ENCODE results near the gene SLC25A20. TPM values are rescaled to one million over a fixed set of nuclear protein-coding genes. Genes with fewer than 3 reads are reported as not detected.

The SLC25A20 gene
- polyA plus RNA-seq, 1 donor = 16.3 TPM

DNA sequence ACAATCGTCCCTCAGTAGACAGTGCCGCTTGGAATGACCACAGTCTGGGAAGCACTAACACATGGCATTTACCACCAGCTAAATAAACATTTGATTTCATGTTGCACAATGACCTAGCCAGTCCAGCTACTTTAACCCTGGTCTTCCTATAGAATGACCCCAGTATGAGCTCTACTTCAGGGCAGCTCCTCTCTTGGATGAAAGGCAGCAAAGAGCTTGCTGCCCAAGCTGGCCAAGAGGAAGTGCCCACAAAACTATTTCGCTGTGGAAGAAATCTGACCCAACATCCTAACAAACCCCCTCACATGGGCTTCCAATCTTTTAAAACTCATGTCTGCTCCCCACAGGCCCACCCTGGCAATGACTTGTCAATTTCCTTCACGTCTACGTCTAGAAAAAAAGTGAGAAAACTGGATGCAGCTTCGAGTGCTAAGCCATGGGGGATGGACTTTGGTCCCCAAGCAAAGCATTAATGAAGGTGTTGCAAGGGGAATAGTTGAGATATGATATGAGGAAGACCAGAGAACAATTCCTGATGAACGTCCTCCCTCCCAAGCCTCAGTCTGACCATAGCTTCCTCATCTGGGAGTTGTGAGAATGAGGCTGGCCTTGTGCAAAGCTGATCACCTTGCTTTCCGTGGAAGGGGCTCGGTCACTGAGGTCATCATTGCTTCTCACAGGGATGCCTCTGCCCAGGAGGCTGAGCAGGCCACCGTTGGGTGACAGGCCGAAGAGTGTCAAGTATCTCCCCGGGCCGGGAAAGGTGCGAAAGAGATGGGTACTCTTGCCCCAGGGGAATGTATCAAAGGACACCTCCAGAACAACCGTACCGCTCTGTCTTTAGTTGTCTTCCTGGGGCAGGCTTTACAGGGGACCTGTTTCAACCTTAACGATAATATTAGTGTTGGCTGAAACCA is 964 bp downstream of the SLC25A20 start:
- no peak for DNase-seq

DNA sequence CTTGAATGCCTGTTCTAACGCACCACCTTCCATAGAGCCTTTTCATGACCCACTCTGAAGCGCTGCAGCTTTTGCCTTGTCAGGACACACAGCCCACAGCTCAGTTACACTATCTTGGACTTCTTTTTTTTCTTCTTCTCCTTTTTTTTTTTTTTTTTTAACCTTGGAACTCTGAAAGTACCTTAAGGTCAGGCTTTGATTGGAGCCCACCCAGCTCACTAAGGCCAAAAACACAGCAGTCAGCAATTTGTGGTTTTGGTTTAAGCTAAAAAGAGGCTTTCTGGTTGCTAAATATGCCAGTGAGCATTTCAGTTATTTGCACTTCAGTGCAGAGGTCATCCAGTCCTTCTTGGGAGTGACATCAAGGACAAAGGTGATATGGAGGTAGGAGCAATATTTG is 1.7 kb downstream of the SLC25A20 start:
- DNase-seq = no peak

GRCh38 chr3:48894516-48894915 is 4.2 kb downstream of the SLC25A20 start:
- no peak for DNase-seq

DNA sequence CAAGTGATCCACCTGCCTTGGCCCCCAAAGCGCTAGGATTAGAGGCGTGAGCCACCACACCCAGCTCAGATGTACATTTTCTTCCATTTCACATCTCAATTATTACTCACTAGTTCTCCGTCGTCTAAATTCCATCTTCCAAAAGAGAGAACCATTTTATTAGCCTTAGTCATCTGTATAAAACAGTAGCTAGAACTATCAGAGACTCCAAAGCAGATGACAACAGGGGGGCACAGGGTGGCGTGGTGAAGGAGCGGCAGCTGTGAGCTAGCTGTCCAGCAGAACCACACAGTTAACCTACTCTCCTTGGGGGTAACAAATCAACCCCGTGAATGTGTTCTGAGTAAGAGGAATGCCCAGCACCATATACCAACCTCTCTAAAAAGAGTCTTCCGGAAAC is 7.1 kb downstream of the SLC25A20 start:
- no peak for DNase-seq

- no peak for DNase-seq
These were observed 12.9 kb downstream of the SLC25A20 start for GRCh38 chr3:48885753-48886152.

DNA sequence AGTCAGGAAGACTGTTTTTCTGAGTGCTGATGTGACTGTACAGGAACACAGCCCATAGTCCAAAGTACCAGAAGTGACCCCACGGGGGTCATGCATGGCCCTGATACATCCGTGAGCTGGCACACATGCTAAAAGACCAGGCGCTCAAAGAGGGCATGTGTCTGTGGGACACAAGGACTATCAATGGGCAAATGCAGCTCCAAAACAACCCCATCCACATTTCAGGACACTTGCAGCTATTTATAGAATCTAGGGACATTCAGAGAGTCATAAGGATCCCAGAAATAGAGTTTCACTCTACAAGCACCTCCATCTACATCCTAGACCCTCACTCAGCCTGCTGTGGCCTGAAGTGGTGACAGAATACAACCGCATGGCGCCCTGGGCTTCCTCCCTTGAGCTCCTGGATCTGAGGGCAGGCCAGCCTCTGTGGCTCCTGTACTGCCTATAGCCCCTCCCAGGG is 17.0 kb downstream of the SLC25A20 start:
- DNase-seq = no peak

DNA sequence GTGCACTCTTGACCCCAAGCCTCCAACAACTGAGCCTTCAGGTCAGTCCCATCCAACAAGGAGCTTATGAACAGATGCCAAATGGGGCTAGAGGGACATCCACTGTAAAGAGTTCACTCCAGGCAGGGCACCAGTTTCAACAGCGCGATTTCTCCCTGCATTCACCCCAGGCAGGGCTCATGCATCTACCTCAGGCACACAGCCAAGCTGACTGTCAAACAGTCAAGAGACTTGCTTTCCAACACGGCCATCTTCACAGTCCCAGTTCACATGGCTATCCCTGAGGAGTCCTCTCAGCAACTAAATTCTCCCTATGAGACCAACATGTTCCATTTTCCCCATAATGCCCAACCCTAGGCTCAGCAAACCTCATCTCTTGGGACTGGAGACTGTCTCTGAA is 17.7 kb downstream of the SLC25A20 start:
- no peak for DNase-seq

DNA sequence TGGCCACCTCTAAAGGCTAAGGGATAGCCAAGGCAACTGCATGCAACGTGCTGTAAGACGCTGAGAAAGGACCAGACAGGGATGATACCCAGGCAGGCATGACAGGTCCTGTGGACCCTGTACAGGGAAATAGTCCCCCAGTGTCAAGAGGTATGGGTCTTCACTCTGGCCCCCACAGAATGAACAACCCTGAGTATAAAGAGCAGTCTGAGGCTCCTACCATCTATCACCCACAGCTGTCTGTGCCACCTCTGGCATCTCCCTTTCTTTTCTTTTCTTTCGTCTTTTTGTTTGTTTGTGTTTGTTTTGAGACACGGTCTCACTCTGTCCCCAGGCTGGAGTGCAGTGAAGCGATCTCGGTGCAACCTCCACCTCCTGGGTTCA is 18.7 kb downstream of the SLC25A20 start:
- no peak for DNase-seq

DNA sequence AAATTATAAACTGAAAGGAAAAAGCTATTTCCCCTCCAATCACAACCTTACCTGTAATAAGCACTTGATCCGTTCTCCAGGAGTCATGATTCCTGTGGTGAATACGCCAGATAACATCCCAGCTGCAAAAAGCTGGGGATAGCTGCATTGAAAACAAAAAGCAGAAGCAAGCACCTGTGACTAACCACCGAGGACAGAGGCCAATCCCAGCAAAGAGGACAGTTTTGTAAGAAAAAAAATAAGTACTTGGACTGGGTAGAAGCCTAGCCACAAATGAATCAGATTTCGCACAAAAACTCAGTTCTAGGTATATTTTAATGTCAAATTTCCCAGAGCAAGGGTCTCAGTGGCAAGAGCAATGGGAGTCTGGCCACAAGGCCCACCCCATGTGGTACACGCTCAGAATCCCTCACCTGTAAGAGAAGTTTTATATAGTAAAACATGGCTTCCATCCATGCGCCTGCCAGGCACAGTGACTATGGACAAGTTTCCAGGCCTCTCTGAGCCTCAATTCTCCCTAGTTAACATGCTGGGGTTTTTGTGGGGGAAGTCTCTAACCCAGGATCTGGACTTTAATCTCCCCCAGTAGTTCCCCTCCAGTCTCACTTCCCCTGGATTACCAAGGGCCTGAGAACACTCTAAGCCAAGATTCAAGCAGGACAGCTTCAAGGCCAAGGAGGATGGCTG is 19.2 kb downstream of the SLC25A20 start:
- DNase-seq = no peak

GRCh38 chr3:48877671-48878070 is 21.0 kb downstream of the SLC25A20 start:
- no peak for DNase-seq

- no peak for DNase-seq
These were observed 35.6 kb downstream of the SLC25A20 start for GRCh38 chr3:48863122-48863521.

DNA sequence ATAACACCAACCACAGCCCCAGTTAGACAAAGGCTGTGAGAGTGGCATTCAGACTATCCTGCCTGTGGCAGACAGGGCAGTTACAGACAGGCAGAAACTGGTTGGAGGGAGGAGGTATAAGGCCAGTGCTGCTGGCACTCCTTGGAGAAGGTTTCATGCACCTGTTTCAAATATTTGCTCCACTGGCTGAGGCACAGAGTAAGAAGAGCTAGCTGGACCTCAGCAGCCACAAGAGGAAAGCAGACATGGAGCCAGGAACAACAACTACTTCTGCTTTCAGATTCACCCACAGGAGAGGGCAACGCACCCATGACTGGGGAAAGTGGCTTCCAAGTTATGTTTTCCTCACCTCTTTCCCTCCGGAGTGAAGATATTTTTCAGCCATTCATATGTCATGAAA is 39.5 kb downstream of the SLC25A20 start:
- DNase-seq = no peak

DNA sequence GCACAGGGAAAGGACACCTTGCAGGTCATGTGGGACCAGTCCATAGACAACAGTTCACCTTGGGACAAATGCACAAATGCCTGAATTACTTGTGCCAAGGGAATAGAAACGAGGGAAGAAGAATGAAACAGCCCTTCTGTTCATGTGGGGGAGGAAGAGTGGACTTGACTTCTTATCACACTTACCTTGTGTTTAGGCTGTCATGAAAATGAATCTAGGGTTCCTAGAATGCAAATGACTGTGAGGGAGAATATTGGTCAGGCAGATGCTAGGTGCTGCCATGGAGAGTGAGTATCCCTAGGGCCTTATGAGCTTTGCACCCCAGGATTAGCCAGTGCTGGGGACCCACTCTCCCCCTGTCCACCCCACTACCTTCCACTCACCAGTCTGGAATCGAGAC is 40.0 kb downstream of the SLC25A20 start:
- DNase-seq = no peak

DNA sequence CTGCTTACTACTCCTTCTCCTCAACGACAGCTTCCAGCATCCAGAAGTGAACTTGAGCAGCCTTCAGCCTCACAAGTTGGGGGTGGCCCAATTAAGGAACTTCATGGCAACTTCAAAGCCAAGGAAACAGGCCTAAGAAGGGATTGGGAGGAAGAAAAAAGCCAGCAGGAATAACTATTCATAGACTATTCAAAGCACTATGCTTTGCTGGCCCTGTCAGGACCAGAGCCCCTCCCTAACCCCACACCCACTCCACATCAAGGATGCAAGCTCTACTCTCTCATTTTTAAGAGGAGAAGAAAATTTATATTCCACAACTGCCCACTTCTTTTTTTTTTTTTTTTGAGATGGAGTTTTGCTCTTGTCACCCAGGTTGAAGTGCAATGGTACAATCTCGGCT is 41.0 kb downstream of the SLC25A20 start:
- no peak for DNase-seq

DNA sequence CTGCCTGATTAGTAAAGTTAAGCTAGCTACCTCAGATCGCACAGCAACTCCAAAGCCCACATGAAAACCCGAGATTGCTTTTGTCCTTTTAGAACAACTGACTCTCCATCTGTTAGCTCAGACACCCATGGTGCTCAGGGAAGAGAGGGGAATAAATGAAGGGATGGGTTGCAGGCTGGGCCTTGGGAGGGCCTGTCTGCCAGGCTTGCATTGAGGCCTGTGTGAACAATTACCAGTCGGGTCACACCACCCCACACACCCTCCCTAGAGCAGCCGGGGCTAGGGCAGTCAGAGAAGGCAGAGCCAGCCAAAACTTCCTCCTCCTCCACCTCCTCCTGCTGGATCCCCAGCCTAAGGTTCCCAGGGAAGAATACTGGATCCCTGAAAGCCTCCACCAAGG is 42.2 kb downstream of the SLC25A20 start:
- DNase-seq = no peak

- no peak for DNase-seq
These were observed 42.8 kb downstream of the SLC25A20 start for GRCh38 chr3:48855681-48856447.

DNA sequence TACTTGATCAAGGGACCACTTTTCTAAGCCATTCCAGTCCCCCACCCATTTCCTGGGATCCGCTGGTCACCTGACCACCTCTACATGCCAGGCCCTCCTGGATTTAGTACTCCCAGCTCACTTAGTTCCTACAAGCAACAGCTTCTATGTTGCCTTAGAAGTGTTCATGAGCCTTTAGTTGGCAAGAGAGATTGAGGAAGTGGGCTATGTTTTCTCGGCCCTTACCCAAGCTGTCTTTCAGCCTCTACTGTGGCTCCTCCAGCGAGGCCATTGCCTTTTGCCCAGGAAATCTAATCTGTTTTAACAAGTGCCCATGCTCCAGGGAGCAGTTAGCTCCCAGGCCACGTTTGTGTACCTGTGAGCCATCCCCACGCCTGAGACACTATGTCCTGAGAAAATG is 46.5 kb downstream of the SLC25A20 start:
- DNase-seq = no peak

GRCh38 chr3:48851407-48851806 is 47.3 kb downstream of the SLC25A20 start:
- DNase-seq = peak; percentile 22

DNA sequence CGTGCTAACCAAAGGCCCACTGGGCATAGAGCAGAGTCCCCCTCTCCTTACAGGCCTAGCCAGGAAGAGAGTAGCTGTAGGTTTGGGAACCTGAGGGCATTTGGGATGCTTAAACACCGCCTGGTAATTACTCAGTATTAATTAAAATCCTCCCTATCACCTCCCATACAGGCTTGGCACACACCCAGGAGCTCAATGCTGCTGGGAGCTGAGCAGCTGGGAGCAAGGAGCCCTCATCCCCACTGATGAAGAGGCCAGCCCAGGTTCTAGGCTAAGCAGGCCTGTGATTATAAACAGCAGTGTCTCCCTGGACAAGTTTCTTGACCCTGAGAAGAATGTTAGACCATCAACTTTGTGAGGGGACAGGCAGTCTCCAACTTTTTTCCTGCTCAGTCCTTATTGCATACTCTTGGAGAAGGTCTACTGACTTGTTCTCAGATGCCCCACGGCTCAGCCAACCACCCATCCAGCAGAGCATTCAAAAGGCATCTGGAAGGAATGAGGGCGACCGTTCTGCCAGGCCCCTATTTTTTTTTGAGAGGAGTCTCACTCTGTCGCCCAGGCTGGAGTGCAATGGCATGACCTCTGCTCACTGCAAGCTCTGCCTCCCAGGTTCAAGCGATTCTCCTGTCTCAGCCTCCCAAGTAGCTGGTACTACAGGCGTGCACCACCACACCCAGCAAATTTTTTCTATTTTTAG is 49.7 kb downstream of the SLC25A20 start:
- no peak for DNase-seq

- DNase-seq = peak; percentile 96
These were observed 50.9 kb downstream of the SLC25A20 start, which contains the start of gene PRKAR2A for GRCh38 chr3:48847504-48848423. Gene PRKAR2A, minus strand, starts transcription at chr3:48847874. Its CDS starts 278 bp downstream, at chr3:48847596.

DNA sequence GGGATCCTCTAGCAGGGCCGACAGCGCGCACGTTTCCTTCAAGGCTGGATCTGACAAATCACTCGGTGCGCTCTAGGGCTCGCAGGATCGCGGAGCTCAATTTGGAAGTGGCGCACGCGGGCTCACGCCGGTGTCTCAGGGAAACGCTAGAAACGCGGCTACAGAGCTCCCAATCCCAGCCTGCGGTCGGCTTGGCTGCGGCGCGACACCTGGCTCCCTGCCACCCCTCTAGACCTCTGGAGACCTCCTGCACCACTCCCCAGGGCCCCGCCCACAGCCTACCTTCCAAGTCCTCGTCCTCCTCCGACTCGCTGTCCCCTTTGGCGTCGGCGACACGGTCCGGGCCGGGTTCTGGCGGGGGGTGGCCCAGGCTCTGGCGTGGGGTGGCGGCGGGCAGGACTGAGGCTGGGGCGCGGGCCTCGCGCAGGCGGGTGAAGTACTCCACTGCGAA is 51.6 kb downstream of the SLC25A20 start:
- DNase-seq = peak; percentile 57
